Panc1 (cell line): ENCODE results near the gene RAB4A. TPM values are rescaled to one million over a fixed set of nuclear protein-coding genes. Genes with fewer than 3 reads are reported as not detected.
A peak's percentile ranks its signal among the peaks of the same experiment; 100 is the strongest.

Experiments used
- ATAC-seq: fragments of 200-7000 bp; cut with Tn5 transposase; 2 replicates; pipeline ENCODE4 v1.9.1; 2020; ENCODE audit warnings: mild to moderate bottlenecking, moderate library complexity
- BruUV-seq: library from RNA; stranded (reverse); fragments of 400-500 nt; replicated peaks from 2 replicates; lab custom pipeline; 2021; lab: Mats Ljungman, UMichigan
- CTCF ChIA-PET: fragments of 300-600 bp; sonication (Branson Sonifier 250); formaldehyde crosslinking; loops from one replicate; lab custom pipeline; 2022; ENCODE audit warnings: antibody characterized with exemption; lab: Charles Lee
- POLR2A ChIA-PET: fragments of 300-600 bp; sonication (Branson Sonifier 250); formaldehyde crosslinking; loops from one replicate; lab custom pipeline; 2022; ENCODE audit warnings: antibody characterized with exemption; lab: Charles Lee
- DNase-seq: peaks from one replicate; pipeline ENCODE4 v3.0.0-alpha.2; 2010; ENCODE audit warnings: low read depth, low spot score
- H3K27ac ChIP-seq: 2 replicates; pipeline ENCODE4 v1.5.1; 2011; ENCODE audit warnings: mild to moderate bottlenecking, low read length, inconsistent platforms
- H3K27me3 ChIP-seq: fragments of 200-500 bp; sonication (Bioruptor generic); 2 replicates; pipeline ENCODE4 v1.6.0; 2014; ENCODE audit warnings: low read length, inconsistent platforms; ENCODE audit not compliant: control insufficient read depth, insufficient read depth
- H3K36me3 ChIP-seq: fragments of 200-500 bp; sonication (Bioruptor generic); 2 replicates; pipeline ENCODE4 v1.5.1; 2014; ENCODE audit warnings: inconsistent platforms, mild to moderate bottlenecking, low read length, moderate library complexity; ENCODE audit not compliant: control insufficient read depth, insufficient read depth
- H3K4me1 ChIP-seq: 2 replicates; pipeline ENCODE4 v1.5.1; 2011; ENCODE audit warnings: inconsistent platforms, mild to moderate bottlenecking, low read length, moderate library complexity; ENCODE audit not compliant: control insufficient read depth, insufficient read depth
- H3K4me3 ChIP-seq, 2 experiments: 2 replicates each; pipeline ENCODE4 v1.5.1; 2011 to 2012; ENCODE audit warnings: low read depth in 2 of 2, low read length in 2 of 2, mild to moderate bottlenecking in 2 of 2, inconsistent platforms in 1 of 2, moderate library complexity in 1 of 2
- H3K9me3 ChIP-seq: fragments of 200-500 bp; sonication (Bioruptor generic); 2 replicates; pipeline ENCODE4 v1.5.1; 2014; ENCODE audit warnings: low read depth, mild to moderate bottlenecking, inconsistent platforms, low read length, moderate library complexity; ENCODE audit not compliant: control insufficient read depth, insufficient read depth
- POLR2AphosphoS5 ChIP-seq: IDR thresholded peaks from 2 replicates; pipeline ENCODE4 v1.6.1; 2012; ENCODE audit warnings: mild to moderate bottlenecking, low read depth, low read length, moderate library complexity
- SIN3A ChIP-seq: IDR thresholded peaks from 2 replicates; pipeline ENCODE4 v1.6.1; 2012; ENCODE audit warnings: low read depth, mild to moderate bottlenecking, low read length, moderate library complexity, borderline replicate concordance; ENCODE audit not compliant: insufficient read depth
- TCF7L2 ChIP-seq: IDR thresholded peaks from 2 replicates; pipeline ENCODE4 v1.6.1; 2011; ENCODE audit warnings: mild to moderate bottlenecking, low read depth, low read length, inconsistent platforms
- in situ Hi-C: cut with HindIII; loops from 2 replicates; pipeline ENCODE4 v1.10.0; 2016; ENCODE audit warnings: low sequenced_read_pairs, low pct_unique_long_range_greater_than_20kb
- intact Hi-C: fragments of 100-400 bp; cut with micrococcal nuclease; formaldehyde crosslinking; loops from one replicate; pipeline ENCODE4 v1.10.0; 2022; ENCODE audit not compliant: unreplicated experiment
- total RNA-seq: library from RNA; stranded (reverse); gene quantifications from one replicate; pipeline ENCODE4 v1.2.1, GENCODE V29; 2021; ENCODE audit not compliant: unreplicated experiment
- TF ChIP-seq, protein P1 (sequence below): fragments of 450-650 bp; IDR thresholded peaks from 2 replicates; pipeline ENCODE4 v1.5.1; 2017; ENCODE audit warnings: mild to moderate bottlenecking

The RAB4A gene
- total RNA-seq, 1 experiment from 2014 or later = 73.0 TPM

DNA sequence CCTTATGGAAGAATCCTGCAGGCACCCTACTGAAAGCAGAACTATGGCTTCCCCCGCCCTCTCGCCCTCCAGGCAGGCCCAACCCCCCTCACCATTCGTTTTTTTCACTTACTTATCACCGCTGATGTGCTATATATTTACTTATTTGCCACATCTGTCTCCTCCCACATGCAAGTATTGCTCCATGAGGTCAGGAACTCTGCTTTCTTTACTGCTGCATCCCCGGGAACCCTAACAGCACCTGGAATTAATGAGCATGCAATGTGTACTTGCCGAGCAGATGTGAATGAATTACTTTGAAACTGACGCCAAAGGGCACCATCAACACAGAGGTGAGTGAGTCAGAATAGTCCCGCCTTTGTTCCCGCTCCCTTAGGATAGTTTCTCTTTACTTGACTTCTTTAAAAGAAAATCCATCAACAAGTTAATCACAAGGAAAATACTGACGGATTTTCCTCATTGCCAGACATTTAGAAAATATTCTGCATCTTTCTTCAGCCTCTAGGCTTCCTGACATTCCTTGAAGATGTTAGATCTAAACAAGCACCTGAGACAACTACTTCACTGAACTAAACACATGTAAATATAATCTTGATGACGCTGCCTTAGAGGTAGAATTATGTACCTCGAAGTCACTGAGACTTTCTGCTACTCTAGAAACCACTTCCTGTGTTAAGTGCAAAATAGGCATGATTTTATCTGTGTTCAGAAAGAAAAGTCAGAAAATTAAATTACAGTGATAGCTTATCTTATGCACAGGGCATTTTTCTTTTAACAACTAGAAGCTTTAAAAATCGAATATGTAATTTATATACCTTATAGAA, 17.5 kb upstream of the RAB4A start:
- intact Hi-C loops (loop anchor here (10.0 kb wide), 1 partner anchor 201 kb away; no protein-coding TSS in a partner anchor), in situ Hi-C loops (no loop called here)
- ChIA-PET CTCF (interaction anchor here (0.5 kb wide), 1 partner anchor 166 kb away, joined by 3 read pairs; no protein-coding TSS in a partner anchor), POLR2A (no interaction called here)
- ATAC-seq (peak; percentile 53), DNase-seq (no peak)
- Histone ChIP-seq H3K27ac (no peak overlapping the region), H3K4me1 (0 out of 2 replicates have a peak, but pooled peaks cover 6% of the 10 kb centered on the region), H3K9me3 (no peaks in the 10 kb centered on the region), H3K27me3 (no peaks in the 10 kb centered on the region), H3K4me3 (no peak overlapping the region), H3K36me3 (no peaks in the 10 kb centered on the region)
- no TSS peak for BruUV-seq
- TF ChIP-seq, protein P1, sequence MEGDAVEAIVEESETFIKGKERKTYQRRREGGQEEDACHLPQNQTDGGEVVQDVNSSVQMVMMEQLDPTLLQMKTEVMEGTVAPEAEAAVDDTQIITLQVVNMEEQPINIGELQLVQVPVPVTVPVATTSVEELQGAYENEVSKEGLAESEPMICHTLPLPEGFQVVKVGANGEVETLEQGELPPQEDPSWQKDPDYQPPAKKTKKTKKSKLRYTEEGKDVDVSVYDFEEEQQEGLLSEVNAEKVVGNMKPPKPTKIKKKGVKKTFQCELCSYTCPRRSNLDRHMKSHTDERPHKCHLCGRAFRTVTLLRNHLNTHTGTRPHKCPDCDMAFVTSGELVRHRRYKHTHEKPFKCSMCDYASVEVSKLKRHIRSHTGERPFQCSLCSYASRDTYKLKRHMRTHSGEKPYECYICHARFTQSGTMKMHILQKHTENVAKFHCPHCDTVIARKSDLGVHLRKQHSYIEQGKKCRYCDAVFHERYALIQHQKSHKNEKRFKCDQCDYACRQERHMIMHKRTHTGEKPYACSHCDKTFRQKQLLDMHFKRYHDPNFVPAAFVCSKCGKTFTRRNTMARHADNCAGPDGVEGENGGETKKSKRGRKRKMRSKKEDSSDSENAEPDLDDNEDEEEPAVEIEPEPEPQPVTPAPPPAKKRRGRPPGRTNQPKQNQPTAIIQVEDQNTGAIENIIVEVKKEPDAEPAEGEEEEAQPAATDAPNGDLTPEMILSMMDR = no peak
- TF ChIP-seq TCF7L2 = peak; percentile 64

DNA sequence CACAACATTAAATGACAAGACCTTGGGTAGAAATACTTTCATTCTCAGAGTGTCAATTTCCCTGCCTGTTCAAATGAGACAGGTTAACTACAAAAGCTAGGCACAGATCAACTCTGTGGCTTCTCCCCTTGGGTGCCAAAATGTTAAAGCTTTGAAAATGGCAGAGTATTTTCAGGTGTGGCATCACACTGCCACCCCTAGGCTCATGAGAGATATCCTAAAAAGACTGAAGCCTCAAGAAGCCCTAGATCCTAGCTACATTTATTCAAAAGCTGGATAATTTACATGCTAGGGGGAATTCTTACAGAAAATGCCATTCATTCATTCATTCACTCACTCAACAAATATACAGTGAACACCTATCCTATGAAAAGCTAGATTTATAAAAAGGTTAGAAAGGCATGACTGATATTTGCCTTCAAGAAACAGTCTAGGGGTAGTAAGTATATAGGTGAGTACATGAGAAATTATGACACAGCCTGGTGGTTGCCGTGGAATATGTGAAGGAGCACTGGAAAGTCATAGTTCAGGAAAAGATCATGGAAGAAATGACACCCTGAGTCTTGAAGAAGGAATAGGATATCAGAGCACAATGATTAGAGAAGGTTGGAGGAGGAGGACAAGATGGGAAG, 15.9 kb upstream of the RAB4A start:
- Histone ChIP-seq H3K27me3 (no peaks in the 10 kb centered on the region), H3K4me1 (0 out of 2 replicates have a peak, but pooled peaks cover 6% of the 10 kb centered on the region), H3K9me3 (no peaks in the 10 kb centered on the region), H3K4me3 (no peak overlapping the region), H3K36me3 (no peaks in the 10 kb centered on the region), H3K27ac (no peak overlapping the region)
- intact Hi-C loops (loop anchor here (10.0 kb wide), 1 partner anchor 200 kb away; no protein-coding TSS in a partner anchor), in situ Hi-C loops (no loop called here)
- ATAC-seq (no peak), DNase-seq (no peak)
- no peak for TF ChIP-seq POLR2AphosphoS5
- TF ChIP-seq, protein P1 = peak; percentile 54
- no TSS peak for BruUV-seq
- POLR2A ChIA-PET = interaction anchor here (0.5 kb wide), 1 partner anchor 519 kb away, joined by 11 read pairs; no protein-coding TSS in a partner anchor
- CTCF ChIA-PET = interaction anchor here (0.5 to 1.3 kb wide), 9 partner anchors 13 to 595 kb away, joined by 3 to 4 read pairs (median 3); no protein-coding TSS in a partner anchor

- ChIA-PET CTCF (interaction anchor here (0.8 to 1.8 kb wide), 3 partner anchors 185 to 224 kb away, joined by 4 to 8 read pairs (median 8); no protein-coding TSS in a partner anchor), POLR2A (no interaction called here)
- no peak overlapping the region for H3K27ac ChIP-seq
- TF ChIP-seq TCF7L2 (no peak), SIN3A (no peak)
- TF ChIP-seq, protein P1 = peak; percentile 81
- no peaks in the 10 kb centered on the region for H3K27me3 ChIP-seq
- ATAC-seq = peak; percentile 89
- no peak for DNase-seq
- no TSS peak for BruUV-seq
- no peaks in the 10 kb centered on the region for H3K36me3 ChIP-seq
- intact Hi-C loops (loop anchor here (1.0 to 10.0 kb wide), 3 partner anchors 197 to 256 kb away; no protein-coding TSS in a partner anchor), in situ Hi-C loops (no loop called here)
- H3K4me3 ChIP-seq = no peak overlapping the region
- H3K4me1 ChIP-seq = 0 out of 2 replicates have a peak, but pooled peaks cover 6% of the 10 kb centered on the region
- H3K9me3 ChIP-seq = no peaks in the 10 kb centered on the region
These were observed 12.7 kb upstream of the RAB4A start for GRCh38 chr1:229258031-229258756.
